NCI-H2107 treated with DMSO at 0.1 percent for 48 hours (cell line): ENCODE results near the gene C1orf21.

Experiments used
- DNase-seq: peaks from one replicate; lab custom pipeline; 2025; ENCODE audit not compliant: unreplicated experiment; lab: John Stamatoyannopoulos, UW

The C1orf21 gene

GRCh38 chr1:184552446-184552845, 165.6 kb downstream of the C1orf21 start:
- no peak for DNase-seq

DNA sequence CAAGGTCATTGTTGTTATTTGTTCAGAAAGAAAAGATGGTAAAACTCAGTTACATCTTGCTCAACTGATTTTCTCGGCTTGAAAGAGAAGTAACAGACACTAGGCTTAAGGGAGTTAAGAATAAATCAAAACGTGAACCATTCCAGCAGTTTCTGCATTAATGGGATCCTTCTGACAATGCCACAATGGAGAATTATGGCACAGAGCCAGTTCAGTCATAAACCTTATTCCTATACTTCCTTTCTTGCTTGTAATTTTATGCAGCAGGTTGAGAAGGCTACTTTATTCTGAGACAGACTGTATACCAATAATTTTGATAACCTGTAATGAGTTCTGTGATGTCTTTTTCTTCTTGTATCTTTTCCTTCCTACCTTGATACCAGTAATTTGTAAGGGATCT, 167.0 kb downstream of the C1orf21 start:
- DNase-seq: no peak

GRCh38 chr1:184555665-184556641, 169.1 kb downstream of the C1orf21 start:
- DNase-seq: no peak

GRCh38 chr1:184556665-184557064, 169.8 kb downstream of the C1orf21 start:
- DNase-seq: no peak

- DNase-seq: no peak
These were observed 170.9 kb downstream of the C1orf21 start for GRCh38 chr1:184557423-184558347.

- no peak for DNase-seq
These were observed 171.9 kb downstream of the C1orf21 start for GRCh38 chr1:184558691-184559090.

GRCh38 chr1:184559117-184559713, 172.4 kb downstream of the C1orf21 start:
- no peak for DNase-seq

GRCh38 chr1:184562806-184563205, 176.0 kb downstream of the C1orf21 start:
- DNase-seq: no peak

- no peak for DNase-seq
These were observed 176.5 kb downstream of the C1orf21 start for GRCh38 chr1:184563308-184563707.

DNA sequence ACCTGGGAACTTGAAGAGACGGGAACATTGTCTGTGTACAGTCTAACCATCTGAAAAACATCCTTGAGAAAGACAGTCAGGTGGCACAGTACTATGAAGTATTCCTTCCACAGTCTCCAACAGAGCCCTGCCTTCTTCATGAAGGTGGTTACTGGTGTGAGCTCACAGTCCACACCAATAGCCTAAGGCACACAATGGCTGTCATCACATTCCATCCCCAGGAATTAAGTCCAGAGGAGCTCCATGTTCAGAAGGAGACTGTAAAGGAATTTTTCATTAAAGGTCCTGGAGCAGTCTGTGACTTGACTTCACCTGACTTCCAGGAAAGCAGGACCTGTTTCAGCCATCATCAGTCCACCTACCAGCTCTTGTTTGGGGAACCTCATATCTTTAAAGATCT, 180.2 kb downstream of the C1orf21 start:
- no peak for DNase-seq

DNA sequence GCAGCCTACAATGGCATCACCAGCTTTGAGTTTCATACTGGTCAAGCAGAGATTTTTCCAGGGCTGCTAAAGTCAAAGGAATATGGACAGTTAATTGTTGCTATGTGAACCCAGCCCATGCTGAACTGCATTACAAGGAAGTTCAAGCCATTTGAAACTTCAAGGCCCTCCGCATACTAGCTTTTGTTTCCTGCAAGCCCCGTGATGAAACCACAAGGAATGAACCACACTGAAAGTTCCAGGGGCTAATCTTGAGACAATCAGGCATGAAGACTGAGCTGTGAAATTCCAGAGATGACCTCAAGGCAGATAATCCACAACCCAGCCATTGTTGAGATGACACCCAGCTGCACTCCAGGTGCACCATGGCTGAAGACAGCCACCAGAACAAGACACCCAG, 180.8 kb downstream of the C1orf21 start:
- DNase-seq: no peak

DNA sequence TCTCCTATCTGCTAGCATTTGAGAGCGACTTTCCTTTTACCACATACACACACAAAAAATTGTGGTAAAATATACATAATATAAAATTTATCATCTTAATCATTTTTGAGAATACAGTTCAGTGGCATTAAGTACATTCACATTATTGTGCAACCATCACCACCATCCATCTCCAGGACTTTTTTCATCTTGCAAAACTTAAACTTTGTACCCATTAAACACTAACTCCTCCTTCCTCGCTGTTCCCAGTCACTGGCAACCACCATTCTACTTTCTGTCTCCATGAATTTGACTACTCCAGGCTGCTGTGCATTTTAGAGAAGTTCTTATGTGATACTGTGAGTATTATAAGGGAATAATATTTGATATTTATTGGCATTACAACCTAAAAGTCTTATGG, 181.3 kb downstream of the C1orf21 start:
- DNase-seq: no peak

- DNase-seq: no peak
These were observed 182.3 kb downstream of the C1orf21 start for GRCh38 chr1:184569106-184569505.

- DNase-seq: no peak
These were observed 187.8 kb downstream of the C1orf21 start for GRCh38 chr1:184574588-184574987.

DNA sequence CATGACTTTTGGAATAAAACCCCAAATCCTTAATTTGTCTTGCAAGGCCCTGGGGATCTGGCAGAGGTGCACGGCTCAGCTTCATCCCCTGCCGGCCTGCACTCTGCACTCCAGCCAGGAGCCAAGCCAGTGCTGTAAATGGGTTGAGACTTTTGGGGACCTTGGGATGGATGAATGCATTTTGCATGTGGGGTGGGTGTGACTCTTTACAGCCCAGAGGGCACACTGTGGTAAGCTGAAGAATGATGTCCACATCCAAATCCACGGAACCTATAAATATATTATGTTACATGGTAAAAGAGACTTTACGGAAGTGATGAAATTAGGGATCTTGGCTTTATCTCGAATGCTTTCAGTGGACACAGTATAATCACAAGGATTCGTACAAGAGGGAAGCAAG, 190.0 kb downstream of the C1orf21 start:
- DNase-seq: no peak

- DNase-seq: no peak
These were observed 190.5 kb downstream of the C1orf21 start for GRCh38 chr1:184577319-184577718.

GRCh38 chr1:184582411-184582810, 195.6 kb downstream of the C1orf21 start:
- DNase-seq: no peak

GRCh38 chr1:184583849-184584248, 197.0 kb downstream of the C1orf21 start:
- no peak for DNase-seq

DNA sequence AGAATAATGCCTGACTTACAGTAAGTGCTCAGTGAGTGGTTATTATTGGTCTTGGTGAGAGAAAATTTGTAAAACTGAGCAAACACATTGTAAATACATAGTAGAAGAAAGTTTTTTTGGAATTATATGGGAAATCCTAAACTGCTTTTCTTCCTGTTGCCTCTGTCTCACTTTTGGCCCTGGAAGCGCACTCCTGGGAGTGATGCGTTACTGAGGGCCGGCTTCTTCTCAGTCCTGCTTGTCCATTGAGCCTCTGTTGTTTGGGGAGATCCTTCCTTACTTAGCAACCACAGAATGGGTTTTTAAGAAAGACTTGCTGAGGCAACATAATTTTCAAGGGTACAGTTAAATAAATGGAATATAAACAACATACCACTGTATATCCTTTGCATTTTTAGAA, 201.9 kb downstream of the C1orf21 start:
- no peak for DNase-seq

GRCh38 chr1:184590163-184590750, 203.4 kb downstream of the C1orf21 start:
- DNase-seq: no peak

GRCh38 chr1:184593597-184593996, 206.8 kb downstream of the C1orf21 start:
- no peak for DNase-seq
